C4-2B (cell line): ENCODE measurements around the gene ESYT2.

Experiments
- CTCF ChIP-seq: fragments of 450-650 bp; conservative IDR thresholded peaks from 2 replicates; pipeline ENCODE4 v1.5.1; 2017; ENCODE audit warnings: mild to moderate bottlenecking
- ZFX ChIP-seq: fragments of 450-650 bp; IDR thresholded peaks from 2 replicates; pipeline ENCODE4 v1.6.1; 2017

GRCh38 chr7:158815083-158815799, 14.1 kb downstream of the ESYT2 start:
- TF ChIP-seq CTCF: no peak
- TF ChIP-seq ZFX: no peak
